Muscle of leg (tissue), 11 donors: ENCODE results near the gene AFG1L. TPM values are rescaled to one million over a fixed set of nuclear protein-coding genes. Genes with fewer than 3 reads are reported as not detected.

Experiments
- DNase-seq: peaks from one replicate; pipeline ENCODE4 v3.0.0; 2013
- H3K27ac ChIP-seq: one replicate; pipeline ENCODE4 v1.5.1; 2013; ENCODE audit warnings: mild to moderate bottlenecking, low read length, control low read depth
- H3K27me3 ChIP-seq: one replicate; pipeline ENCODE4 v1.6.1; 2013; ENCODE audit warnings: low read length; ENCODE audit not compliant: control insufficient read depth, insufficient read depth
- H3K36me3 ChIP-seq: one replicate; pipeline ENCODE4 v1.6.1; 2013; ENCODE audit warnings: low read length; ENCODE audit not compliant: control insufficient read depth, insufficient read depth
- H3K4me1 ChIP-seq: one replicate; pipeline ENCODE4 v1.6.1; 2013; ENCODE audit warnings: low read length; ENCODE audit not compliant: control insufficient read depth, insufficient read depth
- H3K4me3 ChIP-seq: one replicate; pipeline ENCODE4 v1.5.1; 2013; ENCODE audit warnings: low read length, control low read depth
- H3K9me3 ChIP-seq: replicated peaks from 2 replicates; pipeline ENCODE4 v1.6.1; 2013; ENCODE audit warnings: low read depth, low read length; ENCODE audit not compliant: control insufficient read depth
- WGBS: methylation state at CpG from one replicate; pipeline ENCODE4 v1.1.5; 2013; ENCODE audit warnings: missing lambda C conversion rate; ENCODE audit not compliant: insufficient coverage; 5-methylcytosine and 5-hydroxymethylcytosine counted together
- polyA plus RNA-seq, 8 donors: library from polyadenylated mRNA; unstranded; fragments of 120-200 nt; gene quantifications; one replicate each; pipeline versions ENCODE4 v1.2.1 to v1.2.3, GENCODE V29; 2013; ENCODE audit warnings: inconsistent platforms in 1 of 8, low replicate concordance in 1 of 8; ENCODE audit not compliant: insufficient read length in 8 of 8, insufficient read depth in 1 of 8
- total RNA-seq: library from RNA; stranded (reverse); fragments of 120-200 nt; gene quantifications from one replicate; pipeline ENCODE4 v1.2.4, GENCODE V29; 2013

Gene AFG1L
- total and polyA plus RNA-seq, 9 donors, result 3.9 to 7.2 (median 5.1) TPM

- DNase-seq, result peak; percentile 78
- H3K27ac ChIP-seq, result no peak overlapping the region
Observed at GRCh38 chr6:108492131-108492766, 197.4 kb downstream of the AFG1L start.

DNA sequence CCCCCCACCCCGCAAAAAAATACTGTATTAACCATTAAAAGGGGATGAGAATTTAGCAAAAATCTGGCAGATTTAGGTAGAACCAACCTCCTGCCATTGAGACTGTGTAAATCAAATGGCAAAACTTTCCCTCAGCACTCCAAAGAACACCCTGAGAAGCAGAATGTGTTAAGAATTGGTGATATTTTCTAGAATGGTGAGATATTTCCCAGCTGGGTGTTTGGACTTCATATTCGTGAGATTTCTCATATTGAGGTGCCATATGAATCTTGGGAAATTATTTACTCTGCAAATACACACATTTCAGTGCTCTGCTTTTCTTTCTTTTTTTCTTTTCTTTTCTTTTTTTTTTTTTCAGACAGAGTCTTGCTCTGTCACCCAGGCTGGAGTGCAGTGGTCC lies 199.6 kb downstream of the AFG1L start:
- Histone ChIP-seq H3K9me3 (no peaks in the 10 kb centered on the region), H3K4me1 (no peaks in the 10 kb centered on the region), H3K36me3 (peaks cover 3% of the 10 kb centered on the region), H3K27ac (no peak overlapping the region), H3K4me3 (no peak overlapping the region), H3K27me3 (no peaks in the 10 kb centered on the region)
- no peak for DNase-seq
- no CpG with 5 or more reads among the region's 2 CpGs for WGBS

More at GRCh38 chr6:108492131-108492766, 197.4 kb downstream of the AFG1L start:
- Histone ChIP-seq H3K9me3 (no peaks in the 10 kb centered on the region), H3K27me3 (no peaks in the 10 kb centered on the region), H3K4me3 (no peak overlapping the region), H3K36me3 (peaks cover 2% of the 10 kb centered on the region), H3K4me1 (no peaks in the 10 kb centered on the region)

- Histone ChIP-seq H3K4me1 (no peaks in the 10 kb centered on the region), H3K4me3 (no peak overlapping the region), H3K27me3 (no peaks in the 10 kb centered on the region), H3K9me3 (no peaks in the 10 kb centered on the region), H3K36me3 (peaks cover 7% of the 10 kb centered on the region), H3K27ac (no peak overlapping the region)
- peak; percentile 63 for DNase-seq
- WGBS, result 75% methylated on average over 2 of the region's 3 CpGs
Observed at GRCh38 chr6:108497883-108498282, 203.0 kb downstream of the AFG1L start.

- Histone ChIP-seq H3K36me3 (peaks cover 5% of the 10 kb centered on the region), H3K4me3 (no peak overlapping the region), H3K4me1 (no peaks in the 10 kb centered on the region), H3K9me3 (no peaks in the 10 kb centered on the region), H3K27me3 (no peaks in the 10 kb centered on the region), H3K27ac (no peak overlapping the region)
- WGBS, result no CpG with 5 or more reads among the region's 3 CpGs
- DNase-seq, result no peak
Observed at GRCh38 chr6:108501559-108501958, 206.7 kb downstream of the AFG1L start.

DNA sequence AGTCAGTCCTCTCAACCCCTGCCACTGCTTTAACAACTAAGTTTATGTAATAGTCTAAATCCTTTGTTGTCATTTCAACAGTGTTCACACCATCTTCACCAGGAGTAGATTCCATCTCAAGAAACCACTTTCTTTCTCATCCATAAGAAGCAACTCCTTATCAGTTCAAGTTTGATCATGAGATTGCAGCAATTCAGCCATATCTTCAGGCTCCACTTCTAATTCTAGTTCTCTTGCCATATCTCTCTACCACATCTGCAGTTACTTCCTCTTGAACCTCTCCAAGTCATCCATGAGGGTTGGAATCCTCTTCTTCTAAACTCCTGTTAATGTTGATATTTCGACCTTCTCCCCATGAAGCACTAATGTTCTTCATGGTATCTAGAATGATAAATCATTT lies 208.0 kb downstream of the AFG1L start:
- no peak for DNase-seq
- no peak overlapping the region for H3K27ac ChIP-seq
- H3K36me3 ChIP-seq, result peaks cover 5% of the 10 kb centered on the region
- no peaks in the 10 kb centered on the region for H3K27me3 ChIP-seq
- H3K4me1 ChIP-seq, result no peaks in the 10 kb centered on the region
- no CpG with 5 or more reads among the region's 1 CpG for WGBS
- H3K9me3 ChIP-seq, result no peaks in the 10 kb centered on the region
- H3K4me3 ChIP-seq, result no peak overlapping the region

- Histone ChIP-seq H3K36me3 (peaks cover 3% of the 10 kb centered on the region), H3K4me1 (no peaks in the 10 kb centered on the region), H3K9me3 (no peaks in the 10 kb centered on the region), H3K27me3 (no peaks in the 10 kb centered on the region), H3K4me3 (no peak overlapping the region), H3K27ac (no peak overlapping the region)
- DNase-seq, result no peak
- no CpG with 5 or more reads among the region's 2 CpGs for WGBS
Observed at GRCh38 chr6:108507316-108507715, 212.5 kb downstream of the AFG1L start.

GRCh38 chr6:108510461-108511319 lies 215.8 kb downstream of the AFG1L start:
- no CpG with 5 or more reads among the region's 5 CpGs for whole genome bisulfite sequencing
- Histone ChIP-seq H3K27me3 (no peaks in the 10 kb centered on the region), H3K36me3 (peaks cover 3% of the 10 kb centered on the region), H3K4me3 (no peak overlapping the region), H3K4me1 (no peaks in the 10 kb centered on the region), H3K9me3 (no peaks in the 10 kb centered on the region), H3K27ac (no peak overlapping the region)
- DNase-seq, result no peak

GRCh38 chr6:108518714-108519576 lies 224.1 kb downstream of the AFG1L start:
- H3K27ac ChIP-seq, result no peak overlapping the region
- no peak for DNase-seq
- no CpG with 5 or more reads among the region's 5 CpGs for WGBS

GRCh38 chr6:108521616-108522107 lies 226.8 kb downstream of the AFG1L start:
- 100% methylated on average over 1 of the region's 1 CpG for WGBS
- DNase-seq, result no peak
- no peaks in the 10 kb centered on the region for H3K9me3 ChIP-seq
- no peak overlapping the region for H3K27ac ChIP-seq
- no peaks in the 10 kb centered on the region for H3K36me3 ChIP-seq
- H3K27me3 ChIP-seq, result no peaks in the 10 kb centered on the region
- no peaks in the 10 kb centered on the region for H3K4me1 ChIP-seq
- H3K4me3 ChIP-seq, result no peak overlapping the region

More at GRCh38 chr6:108518714-108519576, 224.1 kb downstream of the AFG1L start:
- Histone ChIP-seq H3K4me1 (no peaks in the 10 kb centered on the region), H3K4me3 (no peak overlapping the region), H3K36me3 (no peaks in the 10 kb centered on the region), H3K27me3 (no peaks in the 10 kb centered on the region), H3K9me3 (no peaks in the 10 kb centered on the region)

- Histone ChIP-seq H3K27ac (no peak overlapping the region), H3K4me1 (no peaks in the 10 kb centered on the region), H3K9me3 (no peaks in the 10 kb centered on the region), H3K27me3 (no peaks in the 10 kb centered on the region), H3K4me3 (no peak overlapping the region), H3K36me3 (no peaks in the 10 kb centered on the region)
- no peak for DNase-seq
- WGBS, result no CpG with 5 or more reads among the region's 2 CpGs
Observed at GRCh38 chr6:108523697-108524096, 228.8 kb downstream of the AFG1L start.
